HepG2 (cell line): Measurements from ENCODE around the gene HMCN1. TPM values are rescaled to one million over a fixed set of nuclear protein-coding genes. Genes with fewer than 3 reads are reported as not detected.

Experiments used
- ATAC-seq: fragments of 200-7000 bp; cut with Tn5 transposase; 3 replicates; pipeline ENCODE4 v1.9.1; 2020; ENCODE audit warnings: mild to moderate bottlenecking, moderate library complexity
- BruUV-seq: library from RNA; stranded (reverse); fragments of 400-500 nt; replicated peaks from 2 replicates; lab custom pipeline; 2021; lab: Mats Ljungman, UMichigan
- CTCF ChIA-PET: fragments of 300-600 bp; formaldehyde crosslinking; extraction: SDS; loops from one replicate; lab custom pipeline; 2021; ENCODE audit warnings: low total read pairs, inconsistent platforms, low intra/inter-chr PET ratio; lab: Yijun Ruan, JAX
- POLR2A ChIA-PET: fragments of 350-600 bp; sonication (Branson Sonifier 250); formaldehyde crosslinking; loops from one replicate; lab custom pipeline; 2020; ENCODE audit warnings: antibody characterized with exemption, inconsistent platforms; lab: Yijun Ruan, JAX
- DNase-seq: peaks from one replicate; pipeline ENCODE4 v3.0.0-alpha.2; 2015; ENCODE audit warnings: low spot score
- FAIRE-seq: peaks from 3 replicates; lab custom pipeline; 2011; peaks lifted over from hg19 to GRCh38; lab: Jason Lieb, UNC
- H2AFZ ChIP-seq: one replicate; pipeline ENCODE4 v1.6.1; 2011; ENCODE audit warnings: low read length, inconsistent platforms
- H3K27ac ChIP-seq: fragments of 300-600 bp; 3 replicates; pipeline ENCODE4 v1.8.0; 2011; ENCODE audit warnings: mixed run types, mild to moderate bottlenecking, mixed read lengths, low read length, inconsistent platforms; ENCODE audit not compliant: insufficient read depth; ENCODE audit errors: extremely low read length
- H3K27me3 ChIP-seq, 2 experiments: fragments of 200-600 bp in 1 of 2; 2 replicates in 1 of 2; 3 replicates in 1 of 2; pipeline versions ENCODE4 v1.6.0 to v1.8.0; 2011; ENCODE audit warnings: low read length in 2 of 2, mild to moderate bottlenecking in 2 of 2, moderate library complexity in 2 of 2, inconsistent platforms in 1 of 2; ENCODE audit not compliant: insufficient read depth in 2 of 2, control insufficient read depth in 1 of 2
- H3K36me3 ChIP-seq, 2 experiments: fragments of 200-600 bp in 1 of 2; replicated peaks in 1 of 2; 2 replicates in 1 of 2; 3 replicates in 1 of 2; pipeline versions ENCODE4 v1.5.1 to v1.8.0; 2011; ENCODE audit warnings: low read length in 2 of 2, inconsistent platforms in 1 of 2; ENCODE audit not compliant: insufficient read depth in 2 of 2, control insufficient read depth in 1 of 2
- H3K4me1 ChIP-seq: 2 replicates; pipeline ENCODE4 v1.5.1; 2012; ENCODE audit warnings: low read length, inconsistent platforms; ENCODE audit not compliant: insufficient read depth
- H3K4me2 ChIP-seq: 2 replicates; pipeline ENCODE4 v1.6.0; 2011; ENCODE audit warnings: low read depth, low read length, inconsistent platforms
- H3K4me3 ChIP-seq, 3 experiments: fragments of 200-600 bp in 1 of 3; sonication (generic), shearing (Covaris generic) in 1 of 3; replicated peaks in 1 of 3; 2 replicates each; pipeline ENCODE4 v1.5.1; 2011 to 2016; ENCODE audit warnings: low read length in 3 of 3, inconsistent platforms in 2 of 3, low read depth in 2 of 3, mild to moderate bottlenecking in 2 of 3, control low read depth in 1 of 3, mixed read lengths in 1 of 3; ENCODE audit not compliant: insufficient read depth in 1 of 3
- H3K79me2 ChIP-seq: one replicate; pipeline ENCODE4 v1.6.1; 2011; ENCODE audit warnings: low read length, inconsistent platforms; ENCODE audit not compliant: insufficient read depth
- H3K9ac ChIP-seq: 2 replicates; pipeline ENCODE4 v1.6.0; 2011; ENCODE audit warnings: mild to moderate bottlenecking, low read depth, low read length, inconsistent platforms; ENCODE audit not compliant: insufficient read depth
- H3K9me3 ChIP-seq: 2 replicates; pipeline ENCODE4 v1.5.1; 2012; ENCODE audit warnings: mild to moderate bottlenecking, low read length
- H4K20me1 ChIP-seq: 2 replicates; pipeline ENCODE4 v1.6.0; 2011; ENCODE audit warnings: inconsistent platforms, mild to moderate bottlenecking, low read length, moderate library complexity; ENCODE audit not compliant: insufficient read depth
- DZIP1 ChIP-seq: sonication (generic); formaldehyde crosslinking; IDR thresholded peaks from 2 replicates; pipeline ENCODE4 v1.5.0; 2020; ENCODE audit warnings: mild to moderate bottlenecking, missing genetic modification reagents
- FOXO1 ChIP-seq: sonication (generic); formaldehyde crosslinking; IDR thresholded peaks from 2 replicates; pipeline ENCODE4 v1.4.0; 2020; ENCODE audit warnings: missing genetic modification reagents
- ISL2 ChIP-seq: sonication (generic); formaldehyde crosslinking; IDR thresholded peaks from 2 replicates; pipeline ENCODE4 v1.5.0; 2020; ENCODE audit warnings: missing genetic modification reagents
- U2AF2 ChIP-seq: fragments of 200-400 bp; formaldehyde crosslinking; IDR thresholded peaks from 2 replicates; pipeline ENCODE4 v1.6.1; 2017; ENCODE audit warnings: low read depth, mild to moderate bottlenecking, low read length
- ZBTB14 ChIP-seq: sonication (generic); formaldehyde crosslinking; IDR thresholded peaks from 2 replicates; pipeline ENCODE4 v1.4.0; 2020; ENCODE audit warnings: missing genetic modification reagents
- ZNF30 ChIP-seq: sonication (generic); formaldehyde crosslinking; IDR thresholded peaks from 2 replicates; pipeline ENCODE4 v1.5.0; 2020; ENCODE audit warnings: mild to moderate bottlenecking, missing genetic modification reagents
- ZNF501 ChIP-seq: sonication (generic); formaldehyde crosslinking; IDR thresholded peaks from 2 replicates; pipeline ENCODE4 v1.5.1; 2020; ENCODE audit warnings: mild to moderate bottlenecking, moderate library complexity, missing genetic modification reagents
- ZNF503 ChIP-seq: sonication (generic); formaldehyde crosslinking; IDR thresholded peaks from 2 replicates; pipeline ENCODE4 v1.4.0; 2020; ENCODE audit warnings: missing genetic modification reagents
- ZNF556 ChIP-seq: sonication (generic); formaldehyde crosslinking; IDR thresholded peaks from 2 replicates; pipeline ENCODE4 v1.4.0; 2020; ENCODE audit warnings: mild to moderate bottlenecking, missing genetic modification reagents, borderline replicate concordance
- ZSCAN12 ChIP-seq: sonication (generic); formaldehyde crosslinking; IDR thresholded peaks from 2 replicates; pipeline ENCODE4 v1.9.0; 2021; ENCODE audit warnings: mild to moderate bottlenecking, missing genetic modification reagents
- WGBS: methylation state at CpG from one replicate; pipeline ENCODE4 v1.1.6; 2017; ENCODE audit warnings: low lambda C conversion rate; 5-methylcytosine and 5-hydroxymethylcytosine counted together
- in situ Hi-C: cut with HindIII; loops from 2 replicates; pipeline ENCODE4 v1.10.0; 2017; ENCODE audit warnings: low pct_unique_long_range_greater_than_20kb; ENCODE audit not compliant: extremely low pct_ligation_motif_present
- intact Hi-C: fragments of 100-400 bp; cut with micrococcal nuclease; formaldehyde crosslinking; loops from one replicate; pipeline ENCODE4 v1.10.0; 2022; ENCODE audit not compliant: unreplicated experiment
- polyA plus RNA-seq, 8 experiments: library from polyadenylated mRNA; depleted of rRNA in 3 of 8; stranded (reverse) in 7 of 8; unstranded in 1 of 8; fragments of >200 nt; fragmentation: Illumina TruSeq in 4 of 8; extraction: Trizol in 4 of 8; gene quantifications; 2 replicates each; pipeline versions ENCODE4 v1.2.1 to v1.2.3, GENCODE V29; 2011 to 2016; ENCODE audit warnings: low read depth in 4 of 8, missing spikeins in 1 of 8, mixed read lengths in 1 of 8; ENCODE audit not compliant: insufficient read depth in 1 of 8
- total RNA-seq, 5 experiments: library from RNA; depleted of rRNA; stranded (reverse); fragments of >200 nt; fragmentation: Illumina TruSeq; extraction: Trizol; gene quantifications; 2 replicates each; pipeline ENCODE4 v1.2.3, GENCODE V29; 2016; ENCODE audit warnings: low read depth in 1 of 5
- TF ChIP-seq, protein P1 (sequence below): sonication (generic); formaldehyde crosslinking; IDR thresholded peaks from 2 replicates; pipeline ENCODE4 v1.4.0; 2020; ENCODE audit warnings: mild to moderate bottlenecking, missing genetic modification reagents

Gene HMCN1
- total and polyA plus RNA-seq, 2 of the 13 experiments (the other 11 are each of a cell fraction or from before 2014, with no cell fraction given): 0.03 TPM; not detected in 1

GRCh38 chr1:185980891-185981290 is 246.7 kb downstream of the HMCN1 start:
- ChIA-PET CTCF (no interaction called here), POLR2A (no interaction called here)
- H3K4me3 ChIP-seq: no peak overlapping the region
- H4K20me1 ChIP-seq: no peaks in the 10 kb centered on the region
- no peaks in the 10 kb centered on the region for H3K4me1 ChIP-seq
- DNase-seq (no peak), ATAC-seq (no peak), FAIRE-seq (no peak)
- H3K9ac ChIP-seq: no peak overlapping the region
- no peaks in the 10 kb centered on the region for H3K27me3 ChIP-seq
- no TSS peak for BruUV-seq
- no peaks in the 10 kb centered on the region for H3K36me3 ChIP-seq
- TF ChIP-seq ZNF501 (CRISPR knock-in tag) (no peak), ISL2 (CRISPR knock-in tag) (no peak), ZNF503 (no peak), FOXO1 (CRISPR knock-in tag) (no peak), U2AF2 (no peak), ZSCAN12 (no peak), ZNF556 (no peak), DZIP1 (no peak), ZNF30 (no peak), ZBTB14 (no peak)
- TF ChIP-seq, protein P1, sequence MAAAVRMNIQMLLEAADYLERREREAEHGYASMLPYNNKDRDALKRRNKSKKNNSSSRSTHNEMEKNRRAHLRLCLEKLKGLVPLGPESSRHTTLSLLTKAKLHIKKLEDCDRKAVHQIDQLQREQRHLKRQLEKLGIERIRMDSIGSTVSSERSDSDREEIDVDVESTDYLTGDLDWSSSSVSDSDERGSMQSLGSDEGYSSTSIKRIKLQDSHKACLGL: no peak
- intact Hi-C loops: no loop called here
- H3K79me2 ChIP-seq: no peaks in the 10 kb centered on the region
- H3K9me3 ChIP-seq: no peaks in the 10 kb centered on the region
- 0% methylated on average over 1 of the region's 1 CpG for WGBS
- in situ Hi-C loops: no loop called here
- no peak overlapping the region for H2AFZ ChIP-seq
- H3K4me2 ChIP-seq: no peak overlapping the region
- H3K27ac ChIP-seq: no peak overlapping the region
